HG03280 (cell line): ENCODE results near the gene SLC46A1.
A peak's percentile ranks its signal among the peaks of the same experiment; 100 is the strongest.

Source experiments
- ATAC-seq: cut with Tn5 transposase; IDR thresholded peaks from one replicate; pipeline ENCODE4 v1.9.1; 2021; ENCODE audit warnings: mild to moderate bottlenecking, moderate library complexity; ENCODE audit not compliant: unreplicated experiment

SLC46A1 gene

GRCh38 chr17:28384281-28385036 lies 21.6 kb downstream of the SLC46A1 start:
- peak; percentile 49 for ATAC-seq

GRCh38 chr17:28381141-28381825 lies 24.7 kb downstream of the SLC46A1 start:
- ATAC-seq: no peak

DNA sequence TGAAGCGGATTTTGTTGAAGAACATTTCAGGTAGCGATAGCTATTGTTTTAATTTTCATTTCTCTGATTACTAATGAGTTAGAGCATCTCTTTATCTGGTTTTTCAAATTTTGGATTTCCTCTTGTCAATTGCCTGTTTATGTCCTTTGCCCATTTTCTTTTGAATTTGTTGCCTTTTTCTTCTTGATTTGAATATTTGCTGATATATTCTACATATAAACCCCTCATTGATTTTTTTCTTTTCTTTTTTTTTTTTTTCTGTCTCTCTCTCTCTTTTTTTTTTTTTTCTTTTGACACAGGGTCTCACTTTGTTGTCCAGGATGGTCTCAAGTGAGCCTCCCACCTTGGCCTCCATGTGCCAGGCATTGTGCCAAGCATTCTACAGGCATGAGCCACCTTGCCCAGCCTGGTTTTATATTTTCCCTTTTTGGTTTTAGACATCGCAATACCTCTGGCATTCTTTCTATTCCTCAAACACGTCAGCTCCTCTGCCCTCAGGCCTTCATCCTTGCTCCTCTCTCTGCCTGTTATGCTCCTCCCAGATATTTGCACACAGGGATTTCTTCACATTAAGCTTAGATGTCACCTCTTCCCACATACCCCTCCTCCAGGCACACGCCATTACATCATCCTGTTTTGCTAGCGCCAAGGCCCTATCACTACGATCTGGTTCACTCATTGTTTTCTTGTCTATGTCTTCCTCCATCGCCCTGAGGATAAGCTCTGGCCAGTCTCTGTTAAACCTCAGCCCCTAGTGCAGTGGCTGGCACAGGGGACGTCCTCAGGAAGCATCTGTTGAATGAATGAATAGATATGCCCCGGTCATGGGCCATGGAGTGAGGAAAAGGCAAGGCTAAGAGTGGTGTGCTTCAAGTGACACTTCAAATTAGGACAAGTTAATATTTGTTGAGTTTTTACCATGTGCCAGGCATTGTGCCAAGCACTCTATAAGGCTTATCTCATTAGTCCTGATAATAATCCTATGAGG lies 25.9 kb downstream of the SLC46A1 start:
- no peak for ATAC-seq

DNA sequence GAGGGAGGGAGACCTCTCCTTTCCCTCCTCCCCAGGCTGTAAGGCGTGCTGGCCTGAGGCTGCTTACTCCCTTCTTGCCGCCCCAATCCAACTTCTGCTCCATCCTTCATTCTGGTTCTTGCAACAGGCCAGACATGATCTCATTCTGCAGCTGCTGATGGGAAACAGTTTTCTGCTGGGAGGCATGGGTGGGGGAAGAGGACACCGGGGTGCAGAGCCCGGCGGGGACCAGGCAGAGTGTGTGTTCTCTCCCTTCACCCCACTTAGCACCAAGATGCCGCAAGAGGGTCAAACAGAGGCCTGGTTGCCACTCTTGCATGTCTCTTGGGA lies 33.1 kb downstream of the SLC46A1 start:
- ATAC-seq: no peak

GRCh38 chr17:28372203-28372944 lies 33.6 kb downstream of the SLC46A1 start:
- peak; percentile 14 for ATAC-seq

DNA sequence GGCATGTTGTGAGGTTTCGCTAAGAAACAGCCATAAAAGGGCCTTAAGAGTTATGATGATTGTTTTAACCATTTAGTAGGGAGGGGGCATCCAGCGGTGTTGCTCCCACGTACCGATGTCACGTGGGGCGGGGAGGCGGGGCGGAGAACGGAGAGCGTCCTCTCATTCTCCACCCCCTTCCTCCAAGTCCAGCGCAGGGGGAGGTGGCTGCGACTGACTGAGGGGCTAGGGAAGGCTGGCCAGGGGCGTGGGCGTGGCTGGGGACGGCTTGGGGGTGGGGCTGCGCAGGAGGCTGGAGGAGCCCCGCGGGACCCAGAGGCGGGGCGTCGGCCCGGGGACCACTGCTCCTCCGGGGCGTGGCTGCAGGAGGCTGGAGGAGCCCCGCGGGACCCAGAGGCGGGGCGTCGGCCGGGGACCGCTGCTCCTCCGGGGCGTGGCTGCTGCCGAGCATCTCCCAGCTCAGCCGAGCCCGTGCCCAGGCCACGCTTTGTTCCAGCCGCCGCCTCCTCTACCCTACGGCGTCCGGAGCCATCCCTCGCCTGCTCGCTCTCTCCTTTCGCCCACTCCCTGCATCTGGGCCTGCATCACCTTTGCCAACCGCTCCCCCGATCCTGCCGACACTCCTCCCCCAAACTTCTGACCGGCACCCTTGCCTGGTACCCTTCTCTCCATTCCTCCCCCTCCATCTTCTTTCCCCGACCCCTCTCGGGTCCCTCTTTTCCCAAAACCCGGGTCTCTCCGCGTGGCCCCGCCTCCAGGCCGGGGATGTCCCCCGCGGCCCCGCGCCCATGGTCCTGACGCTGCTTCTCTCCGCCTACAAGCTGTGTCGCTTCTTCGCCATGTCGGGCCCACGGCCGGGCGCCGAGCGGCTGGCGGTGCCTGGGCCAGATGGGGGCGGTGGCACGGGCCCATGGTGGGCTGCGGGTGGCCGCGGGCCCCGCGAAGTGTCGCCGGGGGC lies 34.5 kb downstream of the SLC46A1 start, which contains the start of gene SARM1:
Gene SARM1, plus strand, starts transcription at position 450 of the 958 bp plus-strand sequence. Its CDS starts 339 bp downstream, at position 789.
- ATAC-seq: peak; percentile 83

- no peak for ATAC-seq
Measured at GRCh38 chr17:28370744-28371103, 35.3 kb downstream of the SLC46A1 start.

GRCh38 chr17:28370035-28370743 lies 35.8 kb downstream of the SLC46A1 start, which contains the start of gene VTN:
Gene VTN (minus strand): TSS chr17:28370307. CDS start chr17:28370203, 104 bp downstream.
- no peak for ATAC-seq

DNA sequence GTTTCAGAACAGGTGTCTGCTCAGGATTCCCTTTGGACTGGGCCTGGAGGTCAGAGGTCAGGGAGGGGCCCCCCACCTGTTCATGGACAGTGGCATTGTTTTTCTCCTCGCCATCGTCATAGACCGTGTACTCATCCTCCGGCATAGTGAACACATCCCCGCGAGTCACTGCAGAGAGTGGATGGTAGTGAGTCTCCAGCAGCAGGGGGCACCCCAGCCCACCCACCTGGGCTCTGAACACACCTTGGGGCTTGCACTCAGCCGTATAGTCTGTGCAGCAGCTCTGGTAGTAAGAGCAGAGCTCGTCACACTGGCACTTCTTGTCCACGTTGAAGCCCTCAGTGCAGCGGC lies 36.4 kb downstream of the SLC46A1 start:
- no peak for ATAC-seq

- no peak for ATAC-seq
Measured at GRCh38 chr17:28368915-28369683, 36.9 kb downstream of the SLC46A1 start.

- no peak for ATAC-seq
Measured at GRCh38 chr17:28368306-28368831, 37.6 kb downstream of the SLC46A1 start.

- ATAC-seq: no peak
Measured at GRCh38 chr17:28367641-28368305, 38.2 kb downstream of the SLC46A1 start.

DNA sequence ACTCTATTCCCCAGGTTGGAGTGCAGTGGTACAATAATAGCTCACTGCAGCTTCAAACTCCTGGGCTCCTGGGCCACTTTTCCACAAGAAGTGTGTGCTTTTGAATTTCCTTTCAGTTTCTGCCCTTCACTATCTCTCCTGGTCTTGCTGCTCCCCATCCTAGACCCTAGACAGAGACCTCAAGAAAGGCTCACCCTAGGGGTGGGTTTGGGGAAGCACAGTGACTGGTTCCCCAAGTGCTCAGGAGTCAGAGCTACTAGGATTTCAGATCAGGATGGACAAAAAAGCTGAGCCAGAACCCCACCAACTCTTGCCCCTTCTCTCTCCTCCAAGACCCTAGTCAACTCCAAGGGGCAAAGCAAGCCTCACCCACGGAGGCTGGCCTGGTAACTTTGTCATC lies 39.4 kb downstream of the SLC46A1 start:
- ATAC-seq: no peak

DNA sequence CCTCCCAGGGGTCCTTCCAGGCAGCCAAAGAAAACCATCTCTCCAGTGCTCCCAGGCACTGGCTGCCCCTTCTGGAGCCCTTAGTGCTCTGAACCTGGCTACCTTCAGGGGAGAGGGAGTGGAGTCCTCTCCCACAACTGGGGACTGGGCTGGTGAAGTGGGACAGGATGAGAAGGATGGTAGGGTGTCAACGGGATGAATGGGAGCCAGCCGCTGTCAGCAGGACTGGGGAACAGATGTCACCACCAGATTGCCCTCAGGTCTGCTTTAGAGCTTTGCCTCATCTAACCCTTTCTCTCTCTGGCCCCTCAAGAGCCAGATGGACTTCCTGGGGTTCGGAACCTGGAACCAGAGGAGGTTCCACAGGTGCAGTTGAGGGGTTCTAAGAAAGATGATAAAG lies 40.5 kb downstream of the SLC46A1 start:
- no peak for ATAC-seq

GRCh38 chr17:28364665-28365363 lies 41.2 kb downstream of the SLC46A1 start, which contains the start of gene SEBOX:
Gene SEBOX (minus strand): TSS chr17:28365199. CDS start chr17:28365151, 48 bp downstream.
- ATAC-seq: no peak

DNA sequence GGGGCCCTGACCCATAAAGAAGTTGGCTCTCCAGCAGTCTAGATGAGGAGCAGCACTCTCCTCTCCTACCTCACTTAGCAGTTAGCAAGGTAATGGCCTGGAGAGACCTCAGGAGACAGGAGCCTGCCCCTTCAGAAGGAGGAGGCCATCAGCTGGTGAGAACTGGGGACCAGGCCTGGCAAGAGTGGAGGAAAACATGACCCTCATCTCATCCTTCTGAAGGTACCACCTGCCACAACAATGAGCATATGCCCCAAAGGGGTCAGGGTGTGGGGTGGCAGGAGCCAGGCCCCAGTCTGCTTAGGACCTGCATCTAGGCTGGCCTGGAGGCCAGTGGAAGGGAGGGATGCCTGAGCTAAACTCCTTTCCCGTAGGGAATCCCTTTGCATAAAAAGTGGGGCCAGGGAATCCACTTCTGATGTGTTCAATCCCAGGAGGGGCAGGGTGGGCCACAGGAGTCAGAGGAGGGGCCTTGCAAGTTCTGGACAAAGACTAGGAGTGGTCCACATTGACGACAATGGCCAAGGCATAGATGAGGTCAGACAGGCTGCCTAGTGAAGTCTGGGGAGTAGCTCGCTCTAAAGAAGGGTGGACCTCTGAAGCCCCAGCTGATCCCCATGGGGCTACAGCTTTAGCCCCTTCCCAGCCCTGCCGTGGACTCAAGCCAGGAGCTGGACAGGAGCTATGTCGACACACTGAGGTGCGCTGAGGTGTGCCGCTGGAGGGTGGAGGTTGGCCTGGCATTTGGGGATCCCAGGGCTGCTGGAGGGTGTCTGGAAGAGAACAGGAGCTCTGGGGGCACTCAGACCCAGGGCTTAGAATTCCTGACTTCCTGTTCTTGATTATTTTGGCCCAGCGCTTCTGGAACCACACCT lies 42.0 kb downstream of the SLC46A1 start:
- no peak for ATAC-seq
